ENCODE measurements around the gene LRRC8A.
"Not testable (repeated sequence)": the region's sequence is repeated elsewhere in the genome, so short reads cannot be mapped to it uniquely, and the experiment has no call there.

The LRRC8A gene

GRCh38 chr9:128940271-128940921 is 58.5 kb downstream of the LRRC8A start:
- no peak overlapping the region for H3K4me3 ChIP-seq (ENCODE audit: low read length)
- TF ChIP-seq, protein P1, sequence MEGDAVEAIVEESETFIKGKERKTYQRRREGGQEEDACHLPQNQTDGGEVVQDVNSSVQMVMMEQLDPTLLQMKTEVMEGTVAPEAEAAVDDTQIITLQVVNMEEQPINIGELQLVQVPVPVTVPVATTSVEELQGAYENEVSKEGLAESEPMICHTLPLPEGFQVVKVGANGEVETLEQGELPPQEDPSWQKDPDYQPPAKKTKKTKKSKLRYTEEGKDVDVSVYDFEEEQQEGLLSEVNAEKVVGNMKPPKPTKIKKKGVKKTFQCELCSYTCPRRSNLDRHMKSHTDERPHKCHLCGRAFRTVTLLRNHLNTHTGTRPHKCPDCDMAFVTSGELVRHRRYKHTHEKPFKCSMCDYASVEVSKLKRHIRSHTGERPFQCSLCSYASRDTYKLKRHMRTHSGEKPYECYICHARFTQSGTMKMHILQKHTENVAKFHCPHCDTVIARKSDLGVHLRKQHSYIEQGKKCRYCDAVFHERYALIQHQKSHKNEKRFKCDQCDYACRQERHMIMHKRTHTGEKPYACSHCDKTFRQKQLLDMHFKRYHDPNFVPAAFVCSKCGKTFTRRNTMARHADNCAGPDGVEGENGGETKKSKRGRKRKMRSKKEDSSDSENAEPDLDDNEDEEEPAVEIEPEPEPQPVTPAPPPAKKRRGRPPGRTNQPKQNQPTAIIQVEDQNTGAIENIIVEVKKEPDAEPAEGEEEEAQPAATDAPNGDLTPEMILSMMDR (conservative IDR thresholded peaks at IDR 0.05; ENCODE audit: low read length) = no peak
- DNase-seq (ENCODE audit: low read depth) = no peak

DNA sequence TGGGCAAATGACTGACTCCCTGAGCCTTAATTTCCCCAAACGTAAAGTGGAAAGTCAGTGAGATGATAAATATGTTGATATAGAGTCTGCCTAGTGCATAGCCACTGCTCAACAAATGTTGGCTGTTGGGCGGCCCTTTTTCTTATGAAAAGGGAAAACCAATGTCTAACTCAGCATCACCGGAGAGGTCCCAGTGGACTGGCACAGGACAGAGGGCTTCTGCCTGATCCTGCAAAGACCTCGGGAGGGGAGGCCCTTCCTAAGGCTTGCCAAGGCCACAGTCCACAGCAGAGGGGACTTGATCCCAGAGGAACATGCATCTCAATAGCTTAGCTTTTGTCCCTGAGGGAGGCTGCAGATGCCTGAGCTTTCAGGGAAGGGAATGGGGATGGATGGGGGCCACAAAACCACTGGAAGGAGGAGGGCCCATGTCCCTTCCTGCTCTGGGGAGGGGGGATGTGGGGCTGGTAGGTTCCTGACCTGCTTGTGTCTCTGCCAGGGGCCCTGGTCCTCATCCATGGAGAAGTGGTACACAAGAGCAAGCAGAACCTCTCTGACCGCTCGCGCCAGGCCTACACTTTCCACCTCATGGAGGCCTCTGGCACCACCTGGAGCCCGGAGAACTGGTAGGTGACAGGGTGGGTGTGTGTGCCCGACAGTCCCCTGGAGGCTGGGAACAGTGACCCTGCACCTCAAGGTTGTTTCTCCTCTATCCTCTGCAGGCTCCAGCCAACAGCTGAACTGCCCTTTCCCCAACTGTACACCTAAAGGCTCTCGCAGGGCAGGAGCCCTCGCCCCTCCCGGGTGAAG is 59.2 kb downstream of the LRRC8A start:
- TF ChIP-seq, protein P1 (conservative IDR thresholded peaks at IDR 0.05; ENCODE audit: low read length) = no peak
- no peak overlapping the region for H3K4me3 ChIP-seq (ENCODE audit: low read length)
- DNase-seq (ENCODE audit: low read depth) = no peak

- TF ChIP-seq, protein P1 (conservative IDR thresholded peaks at IDR 0.05; ENCODE audit: low read length) = no peak
- no peak for DNase-seq (ENCODE audit: low read depth)
- no peak overlapping the region for H3K4me3 ChIP-seq (ENCODE audit: low read length)
These were observed 62.1 kb downstream of the LRRC8A start for GRCh38 chr9:128943832-128944620.

DNA sequence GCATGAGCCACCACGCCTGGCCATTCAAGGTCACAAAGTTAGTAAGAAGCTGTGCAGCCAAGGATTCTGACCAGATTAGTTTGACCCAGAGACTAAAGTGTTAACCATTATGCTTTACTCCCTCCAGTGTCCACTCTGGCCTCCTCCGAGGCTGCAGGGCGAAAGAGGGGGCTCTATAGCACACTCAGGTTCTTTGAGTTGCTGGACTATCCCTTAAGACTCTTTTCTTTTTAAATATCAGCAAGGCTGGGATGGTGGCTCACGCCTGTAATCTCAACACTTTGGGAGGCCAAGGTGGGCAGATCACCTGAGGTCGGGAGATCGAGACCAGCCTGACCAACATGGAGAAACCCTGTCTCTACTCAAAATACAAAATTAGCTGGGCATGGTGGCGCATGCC is 63.0 kb downstream of the LRRC8A start:
- not testable (repeated sequence) for H3K4me3 ChIP-seq (ENCODE audit: low read length); DNase-seq (ENCODE audit: low read depth)

DNA sequence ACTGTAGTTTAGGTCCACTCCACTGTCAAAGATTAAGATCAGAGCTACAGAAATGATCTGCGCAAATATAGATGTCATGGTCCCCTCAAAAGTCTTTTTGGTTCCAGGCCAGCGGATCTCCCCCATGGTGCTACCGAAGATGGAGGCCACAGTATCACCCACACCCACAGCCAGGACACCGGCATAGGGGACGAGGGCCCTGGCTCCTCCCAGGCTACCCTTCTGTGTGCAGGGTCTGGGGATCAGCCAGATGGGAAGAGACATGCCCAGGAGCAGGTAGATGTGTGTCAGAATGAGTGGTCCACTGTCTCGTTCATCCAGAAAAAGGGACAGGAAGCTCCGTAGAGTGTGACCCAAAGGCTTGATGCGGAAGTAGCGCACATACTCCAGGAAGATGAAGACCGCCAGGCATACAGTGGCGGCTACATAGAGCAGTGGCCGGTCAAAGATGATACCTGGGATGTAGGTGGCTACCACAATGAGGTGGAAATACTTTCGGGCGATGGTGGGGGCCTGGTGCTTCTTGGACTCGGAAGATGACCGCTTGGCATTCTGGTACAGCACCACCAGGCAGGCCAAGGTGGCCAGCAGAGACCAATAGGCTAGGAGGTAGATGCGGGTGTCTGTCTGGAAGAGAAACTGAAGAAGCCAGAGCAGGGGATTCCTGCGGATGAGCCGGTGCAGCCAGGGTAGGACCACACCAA is 64.0 kb downstream of the LRRC8A start:
- TF ChIP-seq, protein P1 (conservative IDR thresholded peaks at IDR 0.05; ENCODE audit: low read length) = no peak
- DNase-seq (ENCODE audit: low read depth) = no peak
- H3K4me3 ChIP-seq (ENCODE audit: low read length) = no peak overlapping the region; the same call in 1 of the 2 replicates

DNA sequence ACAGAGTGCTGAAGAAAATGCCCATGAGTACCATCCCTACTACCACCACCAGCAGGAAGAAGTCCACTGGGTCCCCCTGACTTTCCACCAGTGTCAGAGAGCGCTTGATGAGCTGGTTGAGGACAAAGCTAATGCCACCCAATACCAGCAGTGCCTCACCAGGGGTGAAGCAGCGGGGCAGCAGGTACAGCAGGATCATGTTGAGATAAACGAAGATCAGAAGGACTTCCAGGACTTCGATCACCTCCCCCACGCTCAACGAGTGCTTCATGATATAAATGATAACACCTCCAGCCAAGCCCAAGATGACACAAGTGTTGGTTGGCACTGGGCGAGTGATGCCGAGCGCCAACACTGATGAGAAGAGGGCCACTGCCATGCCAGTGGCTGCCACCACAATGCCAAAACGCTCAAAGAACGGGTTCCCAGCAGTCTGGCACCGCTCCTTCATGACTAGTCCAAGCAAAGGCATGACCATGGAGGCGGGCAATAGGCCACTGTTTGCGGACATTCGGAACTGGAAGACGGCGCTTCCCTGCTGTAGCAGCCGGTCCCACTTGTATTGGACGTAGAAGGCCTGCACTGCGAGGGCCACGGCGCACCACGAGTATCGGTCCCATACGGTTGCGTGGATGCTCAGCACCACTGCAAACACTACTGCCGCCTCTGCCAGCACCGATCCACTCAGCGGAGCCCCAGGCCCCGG is 64.8 kb downstream of the LRRC8A start:
- H3K4me3 ChIP-seq (ENCODE audit: low read length) = peak overlapping the region; percentile 93
- TF ChIP-seq, protein P1 (conservative IDR thresholded peaks at IDR 0.05; ENCODE audit: low read length) = no peak
- peak; percentile 25 for DNase-seq (ENCODE audit: low read depth)

DNA sequence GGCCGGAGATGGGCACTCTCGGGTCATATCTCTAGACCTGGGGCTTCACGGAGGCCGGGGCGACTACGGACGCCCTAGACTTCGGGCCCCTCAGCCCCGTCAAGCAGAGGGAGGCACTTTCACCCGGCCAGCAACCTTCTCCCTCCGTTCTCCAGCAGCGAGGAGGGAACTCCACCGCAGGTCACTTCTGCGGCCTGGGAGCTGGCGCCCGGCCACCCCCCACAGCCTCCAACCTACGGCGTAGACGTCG is 65.3 kb downstream of the LRRC8A start:
- H3K4me3 ChIP-seq (ENCODE audit: low read length) = peak overlapping the region; percentile 93
- DNase-seq (ENCODE audit: low read depth) = no peak
- TF ChIP-seq, protein P1 (conservative IDR thresholded peaks at IDR 0.05; ENCODE audit: low read length) = no peak
